OCI-LY7 (cell line): ENCODE results near the gene XPA.

ENCODE experiments used
- EZH2phosphoT487 ChIP-seq: fragments of 200-600 bp; sonication (generic); IDR thresholded peaks from 2 replicates; pipeline ENCODE4 v1.6.1; 2018; ENCODE audit warnings: low read depth, borderline replicate concordance, mild to moderate bottlenecking, mixed run types, antibody characterized with exemption, low read length, moderate library complexity, mixed read lengths
- TF ChIP-seq, protein P1 (sequence below): fragments of 200-600 bp; sonication (generic); conservative IDR thresholded peaks from 2 replicates; pipeline ENCODE4 v1.5.1; 2014; ENCODE audit warnings: mild to moderate bottlenecking, antibody characterized with exemption, low read length, moderate library complexity, mixed read lengths

DNA sequence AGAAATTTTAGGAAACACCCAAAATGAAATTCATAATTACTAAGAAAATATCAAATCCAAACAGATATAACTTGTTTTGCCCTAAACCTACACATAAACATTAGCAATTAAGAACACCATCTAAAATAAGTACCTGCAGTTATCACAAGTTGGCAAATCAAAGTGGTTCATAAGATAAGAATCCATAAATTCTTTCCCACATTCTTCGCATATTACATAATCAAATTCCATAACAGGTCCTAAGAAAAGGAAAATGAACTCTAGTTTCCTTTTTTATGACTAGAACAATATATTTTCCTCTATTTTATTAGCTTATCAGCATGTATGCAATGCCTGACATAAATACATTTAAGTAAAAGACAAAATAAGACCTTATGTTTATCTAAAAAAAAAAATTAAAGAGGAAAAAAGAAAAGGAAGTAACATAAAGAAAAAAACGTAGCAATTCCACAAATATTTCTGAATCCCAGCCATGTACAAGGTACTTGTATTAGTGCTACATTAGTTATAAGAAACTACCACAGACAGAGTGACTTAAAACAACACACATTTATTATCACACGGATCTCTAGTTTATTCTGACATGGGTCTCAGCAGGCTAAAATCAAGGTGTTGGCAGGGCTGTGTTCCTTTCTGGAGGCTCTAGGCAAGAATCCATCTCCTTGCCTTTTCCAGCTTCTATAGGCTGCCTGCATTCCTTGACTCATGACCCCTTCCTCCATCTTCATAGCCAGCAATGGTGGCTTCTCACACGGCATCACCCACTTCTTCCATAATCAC is 7.5 kb downstream of the XPA start:
- TF ChIP-seq, protein P1, sequence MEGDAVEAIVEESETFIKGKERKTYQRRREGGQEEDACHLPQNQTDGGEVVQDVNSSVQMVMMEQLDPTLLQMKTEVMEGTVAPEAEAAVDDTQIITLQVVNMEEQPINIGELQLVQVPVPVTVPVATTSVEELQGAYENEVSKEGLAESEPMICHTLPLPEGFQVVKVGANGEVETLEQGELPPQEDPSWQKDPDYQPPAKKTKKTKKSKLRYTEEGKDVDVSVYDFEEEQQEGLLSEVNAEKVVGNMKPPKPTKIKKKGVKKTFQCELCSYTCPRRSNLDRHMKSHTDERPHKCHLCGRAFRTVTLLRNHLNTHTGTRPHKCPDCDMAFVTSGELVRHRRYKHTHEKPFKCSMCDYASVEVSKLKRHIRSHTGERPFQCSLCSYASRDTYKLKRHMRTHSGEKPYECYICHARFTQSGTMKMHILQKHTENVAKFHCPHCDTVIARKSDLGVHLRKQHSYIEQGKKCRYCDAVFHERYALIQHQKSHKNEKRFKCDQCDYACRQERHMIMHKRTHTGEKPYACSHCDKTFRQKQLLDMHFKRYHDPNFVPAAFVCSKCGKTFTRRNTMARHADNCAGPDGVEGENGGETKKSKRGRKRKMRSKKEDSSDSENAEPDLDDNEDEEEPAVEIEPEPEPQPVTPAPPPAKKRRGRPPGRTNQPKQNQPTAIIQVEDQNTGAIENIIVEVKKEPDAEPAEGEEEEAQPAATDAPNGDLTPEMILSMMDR: no peak
- no peak for TF ChIP-seq EZH2phosphoT487
